ENCODE results near the gene KLF2.

DNA sequence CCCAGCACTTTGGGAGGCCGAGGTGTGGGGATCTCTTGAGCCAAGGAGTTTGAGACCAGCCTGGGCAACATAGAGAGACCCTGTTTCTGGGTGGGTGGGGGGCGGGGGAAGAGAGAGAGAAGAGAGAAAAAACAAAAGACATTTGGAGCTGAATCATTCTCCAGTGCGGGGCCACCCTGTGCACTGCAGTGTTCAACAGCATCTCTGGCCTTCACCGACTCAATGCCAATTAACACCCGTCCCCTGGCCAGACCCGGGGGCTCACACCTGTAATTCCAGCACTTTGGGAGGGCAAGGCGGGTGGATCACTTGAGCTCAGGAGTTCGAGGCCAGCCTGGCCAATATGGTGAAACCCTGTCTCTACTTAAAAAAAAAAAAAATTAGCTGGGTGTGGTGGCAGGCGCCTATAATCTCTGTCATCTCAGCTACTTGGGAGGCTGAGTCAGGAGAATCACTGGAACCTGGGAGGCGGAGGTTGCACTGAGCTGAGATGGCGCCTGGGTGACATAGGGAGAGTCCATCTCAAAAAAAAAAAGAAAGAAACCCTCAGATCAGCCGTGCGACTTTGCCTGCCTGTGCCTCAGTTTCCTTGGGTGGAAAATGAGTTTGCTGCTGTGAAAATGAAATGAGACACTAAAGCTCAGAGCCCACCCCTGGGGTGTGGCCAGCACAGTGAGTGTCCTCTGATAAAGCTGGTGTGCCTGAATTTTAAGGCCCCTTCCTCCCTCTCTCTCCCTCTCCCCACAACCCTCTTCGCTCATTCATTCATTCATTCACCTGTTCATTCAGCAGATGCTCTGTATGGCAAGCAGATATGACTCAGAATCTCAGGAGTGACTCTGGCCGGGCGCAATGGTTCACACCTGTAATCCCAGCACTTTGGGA lies 6.4 kb downstream of the KLF2 start:
- TF ChIP-seq, protein P1, sequence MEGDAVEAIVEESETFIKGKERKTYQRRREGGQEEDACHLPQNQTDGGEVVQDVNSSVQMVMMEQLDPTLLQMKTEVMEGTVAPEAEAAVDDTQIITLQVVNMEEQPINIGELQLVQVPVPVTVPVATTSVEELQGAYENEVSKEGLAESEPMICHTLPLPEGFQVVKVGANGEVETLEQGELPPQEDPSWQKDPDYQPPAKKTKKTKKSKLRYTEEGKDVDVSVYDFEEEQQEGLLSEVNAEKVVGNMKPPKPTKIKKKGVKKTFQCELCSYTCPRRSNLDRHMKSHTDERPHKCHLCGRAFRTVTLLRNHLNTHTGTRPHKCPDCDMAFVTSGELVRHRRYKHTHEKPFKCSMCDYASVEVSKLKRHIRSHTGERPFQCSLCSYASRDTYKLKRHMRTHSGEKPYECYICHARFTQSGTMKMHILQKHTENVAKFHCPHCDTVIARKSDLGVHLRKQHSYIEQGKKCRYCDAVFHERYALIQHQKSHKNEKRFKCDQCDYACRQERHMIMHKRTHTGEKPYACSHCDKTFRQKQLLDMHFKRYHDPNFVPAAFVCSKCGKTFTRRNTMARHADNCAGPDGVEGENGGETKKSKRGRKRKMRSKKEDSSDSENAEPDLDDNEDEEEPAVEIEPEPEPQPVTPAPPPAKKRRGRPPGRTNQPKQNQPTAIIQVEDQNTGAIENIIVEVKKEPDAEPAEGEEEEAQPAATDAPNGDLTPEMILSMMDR (IDR thresholded peaks at IDR 0.05), result no peak
- TF ChIP-seq POLR2A (IDR thresholded peaks at IDR 0.05), result no peak
